GM12873 (cell line): ENCODE measurements around the gene UST.

Experiments used
- TF ChIP-seq, protein P1 (sequence below): IDR thresholded peaks from 2 replicates; pipeline ENCODE4 v1.5.1; 2012; ENCODE audit warnings: low read depth, mild to moderate bottlenecking, moderate library complexity, low read length, control low read depth; ENCODE audit not compliant: insufficient read depth; ENCODE audit errors: missing control alignments

Gene UST

DNA sequence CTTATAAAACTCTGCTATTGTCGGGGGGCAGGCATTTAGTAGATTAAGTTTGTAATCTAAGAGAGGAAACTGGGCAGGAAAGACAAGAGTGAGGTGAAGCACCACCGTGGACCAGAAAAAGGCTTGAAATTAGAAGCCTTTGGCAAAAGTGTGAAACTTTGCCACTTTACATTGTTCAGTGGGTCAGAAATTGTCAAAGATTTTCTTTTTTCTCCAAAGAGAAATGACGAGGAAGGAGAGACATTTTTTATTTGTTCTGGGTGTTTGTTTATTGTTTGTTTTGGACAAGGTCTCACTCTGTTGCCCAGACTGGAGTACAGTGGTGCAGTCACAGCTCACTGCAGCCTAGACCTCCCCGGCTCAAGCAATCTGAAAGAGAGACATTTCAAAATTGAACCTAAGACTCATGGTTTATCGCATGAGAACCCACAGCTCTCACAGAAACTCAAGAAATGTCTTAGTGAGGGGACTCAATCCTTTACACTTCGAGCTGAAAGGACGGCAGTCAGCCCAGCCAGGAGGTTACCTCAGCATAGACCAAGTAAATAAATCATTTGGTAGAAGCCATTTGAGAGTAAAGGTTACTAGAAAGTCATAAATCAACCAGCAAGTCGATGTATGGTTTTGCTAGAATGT, 307.8 kb downstream of the UST start:
- TF ChIP-seq, protein P1, sequence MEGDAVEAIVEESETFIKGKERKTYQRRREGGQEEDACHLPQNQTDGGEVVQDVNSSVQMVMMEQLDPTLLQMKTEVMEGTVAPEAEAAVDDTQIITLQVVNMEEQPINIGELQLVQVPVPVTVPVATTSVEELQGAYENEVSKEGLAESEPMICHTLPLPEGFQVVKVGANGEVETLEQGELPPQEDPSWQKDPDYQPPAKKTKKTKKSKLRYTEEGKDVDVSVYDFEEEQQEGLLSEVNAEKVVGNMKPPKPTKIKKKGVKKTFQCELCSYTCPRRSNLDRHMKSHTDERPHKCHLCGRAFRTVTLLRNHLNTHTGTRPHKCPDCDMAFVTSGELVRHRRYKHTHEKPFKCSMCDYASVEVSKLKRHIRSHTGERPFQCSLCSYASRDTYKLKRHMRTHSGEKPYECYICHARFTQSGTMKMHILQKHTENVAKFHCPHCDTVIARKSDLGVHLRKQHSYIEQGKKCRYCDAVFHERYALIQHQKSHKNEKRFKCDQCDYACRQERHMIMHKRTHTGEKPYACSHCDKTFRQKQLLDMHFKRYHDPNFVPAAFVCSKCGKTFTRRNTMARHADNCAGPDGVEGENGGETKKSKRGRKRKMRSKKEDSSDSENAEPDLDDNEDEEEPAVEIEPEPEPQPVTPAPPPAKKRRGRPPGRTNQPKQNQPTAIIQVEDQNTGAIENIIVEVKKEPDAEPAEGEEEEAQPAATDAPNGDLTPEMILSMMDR, result no peak

- TF ChIP-seq, protein P1, result no peak
Observed at GRCh38 chr6:149055195-149055899, 308.5 kb downstream of the UST start.

DNA sequence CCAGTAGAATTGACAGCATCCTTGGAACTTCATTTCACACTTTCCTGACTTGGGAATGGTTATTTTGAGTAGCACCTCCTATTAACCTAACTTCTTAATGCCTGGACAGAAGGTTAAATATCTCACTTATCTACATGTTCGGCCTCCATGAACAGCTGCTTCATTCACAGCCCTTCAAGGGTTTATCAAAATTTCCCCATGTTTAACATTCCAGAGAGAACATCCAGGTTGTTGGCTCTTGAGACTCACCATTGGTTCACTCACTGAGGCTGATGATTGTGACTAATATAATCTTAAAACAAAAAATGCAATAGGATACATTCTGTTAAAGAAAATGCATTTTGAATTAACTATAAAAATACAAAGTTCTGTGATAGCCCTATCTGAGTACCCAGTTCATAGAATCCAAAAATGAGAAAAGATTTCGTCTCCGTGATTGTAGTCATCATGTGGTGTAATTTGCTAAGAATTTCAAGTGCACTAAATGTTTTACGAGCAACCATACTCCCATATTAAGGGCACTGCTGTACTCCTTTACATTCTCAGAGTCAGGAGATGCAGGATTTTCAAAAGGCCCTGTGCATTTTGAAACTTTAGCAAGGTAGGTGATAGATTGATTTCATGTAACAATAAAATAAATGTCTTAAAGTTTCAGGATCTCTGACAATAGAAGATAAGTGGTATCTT, 310.1 kb downstream of the UST start:
- TF ChIP-seq, protein P1, result no peak

- TF ChIP-seq, protein P1, result no peak
Observed at GRCh38 chr6:149057464-149057840, 310.6 kb downstream of the UST start.

DNA sequence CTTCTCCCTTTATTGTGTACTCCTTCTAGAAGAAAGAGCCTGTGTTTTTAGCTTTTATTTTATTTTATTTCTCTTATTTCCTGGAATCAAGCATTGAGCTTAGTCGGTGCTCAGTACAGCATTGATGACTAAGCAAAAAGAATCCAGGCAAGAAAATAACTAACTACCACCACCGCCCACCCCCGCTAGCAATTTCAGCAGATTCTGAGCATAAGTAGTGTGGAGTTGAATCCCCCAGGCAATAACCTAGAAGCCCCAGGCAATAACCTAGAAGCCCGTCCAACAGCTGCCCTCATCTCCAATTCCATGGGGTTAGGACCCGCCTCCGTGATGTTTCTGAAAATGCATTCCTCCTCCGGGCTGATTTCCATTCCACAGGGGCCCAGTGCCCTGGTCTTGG, 312.7 kb downstream of the UST start:
- TF ChIP-seq, protein P1, result no peak

DNA sequence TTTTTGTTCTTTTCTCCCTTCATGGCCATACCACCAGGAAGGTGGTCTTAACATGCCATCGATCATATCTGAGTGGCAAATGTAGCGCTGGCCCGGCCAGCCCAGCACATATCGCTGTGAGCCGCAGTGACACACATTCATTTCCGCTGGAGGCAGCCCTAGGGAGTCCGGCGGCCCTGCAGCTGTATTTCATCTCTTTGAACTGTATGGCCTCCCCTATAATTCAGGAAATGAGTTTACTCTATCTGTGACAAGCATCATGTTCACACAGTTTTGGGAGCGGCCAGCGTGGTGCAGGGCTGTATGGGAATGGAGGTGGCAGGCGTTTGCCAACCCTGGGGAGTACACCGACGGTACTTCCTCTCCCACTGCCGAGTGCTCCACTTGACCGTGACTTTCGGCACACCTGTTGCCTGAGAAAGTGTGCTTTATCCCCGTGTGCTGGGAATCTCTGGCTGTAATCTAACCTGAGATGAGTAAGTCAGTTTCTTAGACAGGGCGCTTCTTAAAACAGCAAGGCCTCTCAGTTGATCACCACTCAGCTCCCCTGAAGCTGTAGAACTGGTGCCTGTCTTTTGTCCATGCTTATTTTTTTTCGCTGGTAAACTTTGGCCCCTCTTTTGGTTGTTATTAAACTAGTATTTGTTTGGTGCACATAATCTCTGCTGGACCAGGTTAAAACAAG, 313.6 kb downstream of the UST start:
- TF ChIP-seq, protein P1, result no peak
